CD4-positive, alpha-beta T cell treated with Interleukin-17A for 4 hours (primary cell): ENCODE data around the gene BCKDHA.
"Not testable (repeated sequence)": the region's sequence is repeated elsewhere in the genome, so short reads cannot be mapped to it uniquely, and the experiment has no call there.

Source experiments
- DNase-seq: peaks from one replicate; pipeline ENCODE4 v3.0.0-alpha.2; 2020; ENCODE audit warnings: mixed read lengths

BCKDHA gene

DNA sequence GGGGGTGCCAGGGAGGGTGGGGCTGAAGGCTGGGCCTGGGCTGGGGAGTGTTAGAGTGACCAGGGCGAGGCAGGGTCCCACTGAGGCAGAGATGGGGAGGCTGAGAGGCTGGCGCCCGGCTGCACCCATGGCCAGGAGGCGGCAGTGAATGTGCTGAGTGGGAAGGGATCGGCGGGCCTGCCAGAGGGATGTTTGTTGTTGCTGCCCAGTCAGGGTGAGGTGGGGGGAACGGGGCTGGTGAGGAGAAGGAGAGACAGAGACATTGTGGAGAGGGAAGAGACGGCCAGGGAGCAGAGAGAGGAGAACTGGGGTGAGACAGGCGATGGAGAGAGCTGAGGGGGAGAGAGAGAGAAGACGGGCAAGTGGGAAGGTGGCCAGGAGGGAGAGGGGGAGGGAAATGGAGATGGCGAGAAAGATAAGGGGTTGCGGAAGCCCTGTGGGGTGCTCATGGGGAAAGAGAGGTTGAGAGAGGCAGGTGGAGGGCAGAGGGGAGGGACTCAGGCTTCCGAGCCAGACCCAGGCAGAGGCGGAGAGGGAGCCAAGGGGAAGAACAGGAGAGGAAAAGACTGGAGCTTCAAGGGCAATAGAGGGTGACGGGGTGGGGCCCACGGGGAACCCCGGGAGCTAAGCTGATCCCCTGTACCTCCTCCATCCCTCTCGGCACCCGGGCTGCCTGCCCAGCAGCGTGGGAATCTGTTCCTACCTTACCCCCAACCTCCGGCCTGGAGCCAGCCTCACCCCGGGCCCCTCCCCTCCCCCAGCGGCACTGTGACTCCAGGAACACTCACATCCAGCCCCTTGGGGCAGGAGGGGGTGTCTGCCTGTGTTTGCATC, 30.2 kb downstream of the BCKDHA start:
- DNase-seq = peak; percentile 52

DNA sequence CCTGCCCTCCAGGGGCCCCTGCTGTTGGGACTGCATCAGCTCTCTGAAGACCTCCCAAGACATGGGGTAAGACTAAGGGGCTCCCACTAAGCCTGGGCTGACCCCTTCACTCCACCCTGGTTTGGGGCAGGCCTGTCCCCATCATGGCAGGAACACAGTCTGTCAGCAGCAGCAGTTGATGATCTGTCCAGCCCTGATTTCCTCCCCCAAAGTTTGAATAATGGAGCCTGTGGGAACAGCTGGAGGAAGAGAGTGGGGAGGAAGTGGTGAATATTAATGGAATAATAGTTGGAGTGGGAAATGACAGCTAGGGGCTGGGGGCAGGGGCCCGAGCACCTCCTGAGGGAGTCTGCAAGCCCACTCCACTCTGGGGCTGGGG, 30.9 kb downstream of the BCKDHA start:
- DNase-seq = no peak

DNA sequence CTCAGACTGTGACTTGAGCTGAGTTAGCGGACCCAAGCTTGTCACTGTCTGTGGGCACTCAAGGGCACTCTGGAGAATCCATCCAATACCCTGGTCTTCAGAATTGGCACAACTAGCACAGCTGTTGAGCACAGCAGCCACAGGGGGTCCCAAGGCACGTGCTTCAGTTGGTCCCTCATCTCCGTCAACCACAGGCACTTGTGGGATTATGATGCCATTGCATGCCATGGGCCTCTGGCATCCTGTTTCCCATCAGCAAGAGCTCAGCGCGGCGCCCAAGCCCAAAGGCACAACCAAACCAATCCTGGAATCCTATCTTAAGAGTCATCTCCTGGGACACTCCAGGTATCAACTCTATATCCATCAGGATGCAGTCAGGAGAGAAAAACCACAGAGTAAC, 33.3 kb downstream of the BCKDHA start:
- DNase-seq = no peak

DNA sequence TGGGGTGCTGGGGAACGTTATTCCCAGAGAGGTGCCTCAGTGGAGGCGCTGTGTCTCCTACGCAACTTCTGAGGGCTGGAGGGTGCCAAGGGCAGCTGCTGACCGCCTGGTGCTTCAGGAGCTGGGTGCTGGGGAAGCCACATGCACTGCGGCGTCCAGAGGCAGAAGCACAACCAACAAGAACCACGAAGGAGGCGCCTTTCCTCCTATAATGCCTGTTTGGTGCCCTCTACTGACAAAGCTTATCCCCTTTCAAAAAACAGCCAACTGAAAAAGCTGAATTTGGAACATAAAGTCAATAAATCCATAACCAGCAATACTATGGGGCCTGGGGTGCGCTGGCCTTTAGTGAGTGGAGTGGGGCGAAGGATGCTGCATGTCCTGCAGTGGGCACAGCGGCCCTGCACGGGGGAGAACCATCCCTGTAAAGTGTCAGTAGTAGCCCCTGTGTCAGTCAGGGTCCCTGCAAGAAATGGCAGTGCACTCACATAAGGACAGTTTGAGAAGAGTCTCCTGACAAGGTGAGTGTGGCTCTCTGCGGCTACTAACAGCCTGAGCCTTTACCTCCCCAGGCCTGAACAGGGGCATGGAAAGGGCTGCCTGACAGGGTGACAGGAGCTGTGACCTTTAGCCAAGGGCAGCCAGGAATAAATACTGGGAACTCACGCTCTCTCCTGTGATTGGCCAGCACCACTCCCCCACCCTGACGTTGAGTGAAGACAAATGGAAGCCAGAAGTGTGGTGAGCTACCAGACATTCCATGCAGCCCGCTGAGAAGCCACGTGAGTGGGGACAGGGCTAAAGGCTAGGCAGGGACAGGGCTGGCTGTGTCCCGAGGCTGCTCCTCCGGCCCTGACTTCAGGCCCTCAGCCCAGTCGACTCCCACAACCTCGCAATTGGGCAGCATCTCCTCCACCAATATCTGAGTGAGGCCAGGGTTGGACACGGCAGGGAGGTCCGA, 34.1 kb downstream of the BCKDHA start:
- DNase-seq = no peak

DNA sequence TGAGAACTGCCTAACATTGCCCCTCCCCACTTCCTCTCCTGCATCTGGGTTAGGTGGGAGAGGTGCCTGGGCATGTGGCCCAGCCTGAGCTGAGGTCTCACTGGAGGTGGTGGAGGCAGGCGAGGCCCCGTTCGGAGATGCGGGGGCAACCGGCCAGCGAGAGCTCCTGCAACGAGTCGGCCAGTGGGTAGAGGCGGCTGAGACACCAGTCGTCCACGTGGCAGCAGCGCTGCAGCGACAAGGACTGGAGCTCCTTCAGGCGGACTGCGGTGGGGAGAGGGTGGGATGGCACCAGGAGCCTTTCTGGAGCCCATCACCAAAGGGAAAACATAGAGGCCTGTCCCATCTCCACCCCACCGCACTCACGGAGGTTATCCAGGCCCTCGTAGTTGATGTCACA, 35.6 kb downstream of the BCKDHA start:
- DNase-seq = no peak

DNA sequence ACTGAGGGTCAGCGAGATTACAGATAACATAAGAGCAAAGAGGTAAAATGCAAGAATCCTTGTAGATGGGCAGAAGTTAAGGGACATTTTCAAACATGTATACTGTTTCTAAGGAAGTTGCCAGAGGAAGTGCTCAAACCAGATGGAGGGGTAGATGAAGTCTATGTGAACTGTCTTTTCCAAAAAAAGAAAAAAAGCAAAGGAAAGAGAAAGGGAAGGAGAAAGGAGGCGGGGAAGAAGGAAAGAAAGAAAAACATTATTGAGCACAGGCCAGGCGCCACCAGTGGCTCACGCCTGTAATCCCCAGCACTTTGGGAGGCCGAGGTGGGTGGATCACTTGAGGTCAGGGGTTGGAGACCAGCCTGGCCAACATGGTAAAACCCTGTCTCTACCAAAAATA, 36.8 kb downstream of the BCKDHA start:
- no peak for DNase-seq

DNA sequence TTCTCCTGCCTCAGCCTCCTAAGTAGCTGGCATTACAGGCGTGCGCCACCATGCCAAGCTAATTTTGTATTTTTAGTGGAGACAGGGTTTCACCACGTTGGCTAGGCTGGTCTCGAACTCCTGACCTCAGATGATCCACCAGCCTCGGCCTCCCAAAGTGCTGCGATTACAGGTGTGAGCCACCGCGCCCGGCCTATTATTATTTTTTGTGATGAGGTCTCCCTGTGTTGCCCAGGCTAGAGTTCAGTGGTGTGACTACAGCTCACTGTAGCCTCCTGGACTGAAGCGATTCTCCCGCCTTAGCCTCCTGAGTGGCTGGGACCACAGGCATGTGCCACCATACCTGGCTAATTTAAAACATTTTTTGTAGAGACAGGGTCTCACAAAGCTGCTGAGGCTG, 37.8 kb downstream of the BCKDHA start:
- DNase-seq = not testable (repeated sequence)

DNA sequence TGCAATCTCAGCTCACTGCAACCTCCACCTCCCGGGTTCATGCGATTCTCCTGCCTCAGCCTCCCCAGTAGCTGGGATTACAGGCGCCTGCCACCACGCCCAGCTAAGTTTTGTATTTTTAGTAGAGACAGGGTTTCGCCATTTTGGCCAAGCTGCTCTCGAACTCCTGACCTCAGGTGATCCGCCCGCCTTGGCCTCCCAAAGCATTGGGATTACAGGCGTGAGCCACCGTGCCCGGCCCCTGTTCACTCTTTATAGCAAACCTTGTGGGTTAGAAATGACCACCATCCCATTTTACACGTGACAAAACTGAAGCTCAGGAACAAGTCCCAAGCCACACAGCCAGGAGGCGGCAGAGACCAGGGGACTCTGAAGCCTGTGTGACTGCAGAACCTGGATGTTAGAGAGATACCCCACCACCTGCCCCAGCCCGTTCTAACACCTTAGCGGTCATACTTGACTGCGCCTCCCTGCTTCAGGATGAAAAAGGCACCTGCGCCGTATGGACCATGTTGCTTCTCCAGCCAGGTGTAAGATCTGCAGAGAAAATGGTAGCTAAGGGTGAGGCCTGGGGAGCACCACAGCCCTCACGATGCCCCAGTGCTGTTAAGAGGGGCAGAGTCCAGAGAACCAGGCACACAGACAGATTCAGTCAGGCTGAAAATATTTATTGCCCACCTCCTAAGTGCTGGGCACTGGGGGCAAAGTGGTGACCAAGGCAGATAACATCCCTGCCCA, 38.5 kb downstream of the BCKDHA start:
- no peak for DNase-seq

DNA sequence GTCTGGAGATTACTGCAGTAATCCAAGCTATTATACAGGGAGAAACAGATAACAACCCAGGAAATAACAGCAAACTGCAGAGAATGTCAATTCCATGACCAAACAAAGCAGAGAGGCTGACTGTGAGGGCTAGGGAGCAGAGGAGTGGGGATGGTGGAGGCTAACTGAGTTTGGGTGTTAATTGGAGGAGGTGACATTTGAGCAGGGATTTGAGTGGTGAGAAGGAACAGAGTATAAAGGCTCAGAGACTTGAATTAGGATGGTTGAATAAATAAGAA, 39.0 kb downstream of the BCKDHA start:
- no peak for DNase-seq

DNA sequence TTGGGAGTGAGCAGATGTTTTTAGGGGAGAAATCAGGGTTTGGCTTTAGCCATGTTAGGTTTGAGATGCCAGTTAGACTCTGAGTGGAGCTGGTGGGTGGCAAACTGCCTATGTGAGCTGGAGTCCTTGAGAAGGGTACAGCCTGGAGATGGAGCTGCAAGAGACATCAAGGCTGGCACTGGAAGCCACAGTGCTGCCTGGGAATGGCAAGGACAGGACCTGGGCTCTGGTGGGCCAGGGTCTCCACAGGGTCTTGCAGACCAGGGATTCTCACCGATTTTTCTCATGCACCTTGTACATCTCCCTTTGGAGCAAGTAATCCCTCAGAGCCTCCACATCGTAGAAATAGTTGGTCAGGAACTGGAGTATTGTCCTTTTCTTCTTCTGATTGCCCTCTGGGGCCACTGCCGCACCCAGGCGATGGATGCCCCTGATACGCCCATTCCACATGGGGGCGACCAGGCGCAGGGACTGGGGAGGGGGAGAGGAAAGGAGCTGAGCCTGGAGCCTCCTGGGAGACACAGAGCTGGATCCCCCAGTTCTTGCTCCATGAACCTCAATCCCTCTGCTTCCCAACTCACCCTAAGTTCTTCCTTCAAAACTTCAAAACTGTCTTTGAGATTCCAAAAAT, 40.4 kb downstream of the BCKDHA start:
- DNase-seq = no peak

DNA sequence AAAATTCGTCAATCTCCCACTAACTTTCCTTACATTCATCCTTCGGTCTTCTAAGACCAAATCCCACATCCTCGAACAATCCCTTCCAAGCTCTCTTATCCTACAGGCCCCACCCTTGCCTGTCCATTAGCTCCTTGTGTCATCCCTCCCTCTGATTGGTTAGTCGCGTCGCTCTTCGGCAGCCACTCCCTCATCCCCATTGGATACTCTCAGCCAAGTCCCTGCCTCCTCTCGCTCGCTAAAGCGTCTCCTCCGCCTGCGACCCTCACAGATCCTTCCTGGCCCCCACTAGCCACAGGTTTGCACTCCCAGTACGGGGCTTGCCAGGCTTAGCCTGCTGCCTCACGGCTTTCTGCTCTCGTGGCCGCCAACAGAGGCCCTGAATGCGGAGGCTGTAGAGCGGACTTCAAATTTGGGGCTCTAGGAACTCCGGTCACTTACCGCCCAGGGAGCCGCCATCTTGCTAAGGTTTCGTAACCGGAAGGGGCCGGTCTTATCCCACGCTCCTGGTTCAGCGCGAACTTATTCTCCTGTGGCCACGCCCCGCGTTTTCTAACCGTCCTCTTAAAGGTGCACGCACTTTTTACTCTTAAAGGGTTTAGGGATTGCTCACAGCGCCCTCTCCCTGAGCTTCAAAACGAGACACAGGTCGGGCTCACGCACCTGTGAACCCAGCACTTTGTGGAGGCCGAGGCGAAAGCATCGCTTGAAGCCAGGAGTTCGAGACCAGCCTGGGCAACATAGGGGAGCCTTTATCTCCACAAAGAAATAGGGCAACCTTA, 42.0 kb downstream of the BCKDHA start, which contains the start of gene DMAC2:
DMAC2 (minus strand) TSS at position 472 of the 782 bp plus-strand sequence; CDS start at position 459, 13 bp downstream.
- peak; percentile 97 for DNase-seq

DNA sequence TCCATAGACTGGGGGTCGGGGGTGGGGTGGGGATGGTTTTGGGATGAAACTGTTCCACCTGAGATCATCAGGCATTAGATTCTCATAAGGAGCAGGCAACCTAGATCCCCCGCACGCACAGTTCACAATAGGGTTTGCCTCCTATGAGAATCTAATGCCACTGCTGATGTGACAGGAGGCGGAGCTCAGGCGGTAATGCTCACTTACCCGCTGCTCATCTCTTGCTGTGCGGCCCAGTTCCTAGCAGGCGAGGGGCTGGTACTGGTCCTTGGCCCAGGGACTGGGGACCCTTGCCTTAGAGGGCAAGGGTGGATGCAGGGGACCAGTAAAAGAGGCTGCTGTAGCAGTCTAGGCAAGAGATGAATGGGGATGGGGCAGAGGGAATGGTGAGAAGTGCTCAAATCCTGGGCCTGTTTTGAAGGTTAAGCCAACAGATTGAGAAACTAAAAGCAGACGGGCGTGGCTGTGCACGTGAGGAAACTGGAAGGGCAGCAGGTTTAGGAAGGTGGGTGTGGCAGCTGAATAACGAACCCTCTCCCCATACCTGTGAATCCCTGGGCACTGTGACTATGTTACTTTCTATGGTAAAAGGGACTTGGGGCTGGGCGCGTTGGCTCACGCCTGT, 43.8 kb downstream of the BCKDHA start:
- no peak for DNase-seq

DNA sequence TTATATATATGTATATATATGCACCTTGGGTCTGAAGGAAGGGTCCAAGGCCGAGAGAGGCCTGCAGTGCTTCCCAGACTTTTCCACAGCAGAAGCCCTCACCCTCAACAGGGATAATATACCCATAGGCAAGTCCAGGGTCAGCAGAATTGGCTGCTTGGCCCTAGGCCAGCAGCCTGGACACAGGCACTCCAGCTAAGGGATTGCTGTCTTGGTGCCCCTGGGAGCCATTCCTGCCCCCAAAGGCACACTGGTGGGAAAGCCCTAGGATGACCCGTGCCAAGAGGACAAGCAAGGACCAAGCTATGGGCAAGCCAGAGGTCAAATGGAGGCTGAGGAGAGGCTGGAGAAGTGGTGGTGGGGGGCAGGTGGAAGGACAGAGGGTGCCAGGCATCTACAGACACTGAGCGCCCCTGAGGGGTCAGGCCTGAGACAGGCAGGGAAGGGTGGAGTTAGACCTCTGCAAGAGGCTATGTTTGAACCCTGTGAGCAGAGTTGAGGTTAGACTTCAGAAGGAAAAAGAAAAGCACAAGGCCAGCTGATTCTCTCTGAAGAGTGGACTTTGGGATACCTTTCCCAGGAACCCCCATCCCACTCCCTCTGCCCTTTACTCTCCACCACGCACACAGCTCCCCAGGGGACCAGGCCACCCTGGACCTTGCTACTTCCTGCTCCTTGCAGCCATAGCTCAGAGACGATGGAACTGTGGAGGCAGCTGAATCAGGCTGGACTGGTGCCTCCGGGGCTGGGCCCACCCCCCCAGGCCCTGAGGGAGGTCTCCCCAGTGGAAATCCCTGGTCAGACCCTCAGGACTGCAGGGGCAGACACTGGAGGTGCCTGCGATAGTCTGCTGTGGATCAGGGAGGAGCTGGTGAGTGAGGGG, 45.1 kb downstream of the BCKDHA start, which contains the start of gene ERICH4:
ERICH4 (plus strand) TSS at position 684 of the 883 bp plus-strand sequence; CDS start at position 698, 14 bp downstream.
- no peak for DNase-seq

DNA sequence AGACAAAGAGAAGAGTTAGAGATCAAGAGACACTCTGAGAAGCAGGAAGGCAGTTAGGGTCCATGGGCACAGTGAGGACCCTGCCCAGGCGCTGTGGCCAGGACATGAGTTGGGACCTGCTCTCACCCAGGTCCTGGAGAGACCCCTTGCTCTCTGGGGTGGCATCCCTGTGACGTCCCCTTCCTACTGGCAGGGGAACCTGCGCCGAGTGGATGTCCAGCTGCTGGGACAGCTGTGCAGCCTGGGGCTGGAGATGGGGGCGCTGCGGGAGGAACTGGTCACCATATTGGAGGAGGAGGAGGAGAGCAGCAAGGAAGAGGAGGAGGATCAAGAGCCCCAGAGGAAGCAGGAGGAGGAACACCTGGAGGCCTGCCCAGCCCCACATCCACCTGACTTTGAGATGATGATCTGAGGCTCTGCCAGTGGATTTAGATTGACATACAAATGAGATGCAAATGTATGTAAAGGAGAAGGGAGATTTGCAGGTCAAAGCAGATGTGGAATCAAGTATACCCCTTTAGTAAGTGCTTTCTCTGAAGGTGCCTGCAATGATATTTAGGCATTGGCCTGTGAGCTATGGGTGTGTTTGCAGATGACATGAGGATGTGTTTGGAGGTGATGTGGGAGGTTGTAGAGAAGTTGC, 46.3 kb downstream of the BCKDHA start:
- no peak for DNase-seq

DNA sequence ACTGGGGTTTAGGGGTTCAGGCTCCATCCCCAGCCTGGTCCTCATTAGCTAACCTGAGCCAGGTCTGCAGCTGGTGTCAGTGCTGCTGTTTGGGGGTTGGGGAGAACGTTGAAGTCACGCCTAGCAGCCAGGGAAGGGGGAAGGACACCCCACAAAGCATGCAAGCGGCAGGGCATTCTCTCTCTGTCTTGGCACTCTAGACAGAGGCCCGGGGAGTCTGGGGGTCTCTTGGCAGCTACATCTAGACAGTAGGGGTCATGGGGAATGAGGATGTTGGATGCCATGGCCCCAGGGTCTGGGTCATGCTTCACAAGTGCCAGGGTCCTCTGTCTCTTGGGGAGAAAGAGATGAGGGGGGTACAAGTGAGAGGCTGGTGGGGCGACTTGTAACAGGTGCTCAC, 48.0 kb downstream of the BCKDHA start:
- DNase-seq = no peak

DNA sequence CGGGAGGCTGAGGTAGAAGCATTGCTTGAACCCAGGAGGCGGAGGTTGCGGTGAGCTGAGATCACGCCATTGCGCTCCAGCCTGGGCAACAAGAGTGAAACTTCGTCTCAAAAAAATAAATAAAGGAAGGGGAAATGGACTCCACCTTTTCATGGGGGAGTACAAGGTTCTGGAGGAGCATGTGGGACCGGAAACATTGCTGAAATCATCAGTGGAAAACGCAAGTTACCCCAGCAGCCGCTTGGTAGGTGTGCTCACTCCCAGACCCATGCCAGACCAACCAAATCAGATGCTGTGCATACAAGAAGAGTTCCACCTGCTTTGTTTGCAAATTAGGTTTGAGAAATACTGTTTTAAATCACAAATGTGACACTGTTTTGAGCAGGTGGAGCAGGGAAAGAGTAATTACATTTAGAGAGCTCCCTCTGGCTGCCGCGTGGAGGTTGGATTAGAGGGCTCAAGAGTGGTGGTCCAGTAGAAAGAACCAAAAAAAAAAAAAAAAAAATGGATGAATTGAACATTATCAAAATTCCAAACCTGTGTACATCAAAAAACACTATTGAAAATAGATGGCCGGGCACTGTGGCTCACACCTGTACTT, 50.2 kb downstream of the BCKDHA start:
- no peak for DNase-seq

DNA sequence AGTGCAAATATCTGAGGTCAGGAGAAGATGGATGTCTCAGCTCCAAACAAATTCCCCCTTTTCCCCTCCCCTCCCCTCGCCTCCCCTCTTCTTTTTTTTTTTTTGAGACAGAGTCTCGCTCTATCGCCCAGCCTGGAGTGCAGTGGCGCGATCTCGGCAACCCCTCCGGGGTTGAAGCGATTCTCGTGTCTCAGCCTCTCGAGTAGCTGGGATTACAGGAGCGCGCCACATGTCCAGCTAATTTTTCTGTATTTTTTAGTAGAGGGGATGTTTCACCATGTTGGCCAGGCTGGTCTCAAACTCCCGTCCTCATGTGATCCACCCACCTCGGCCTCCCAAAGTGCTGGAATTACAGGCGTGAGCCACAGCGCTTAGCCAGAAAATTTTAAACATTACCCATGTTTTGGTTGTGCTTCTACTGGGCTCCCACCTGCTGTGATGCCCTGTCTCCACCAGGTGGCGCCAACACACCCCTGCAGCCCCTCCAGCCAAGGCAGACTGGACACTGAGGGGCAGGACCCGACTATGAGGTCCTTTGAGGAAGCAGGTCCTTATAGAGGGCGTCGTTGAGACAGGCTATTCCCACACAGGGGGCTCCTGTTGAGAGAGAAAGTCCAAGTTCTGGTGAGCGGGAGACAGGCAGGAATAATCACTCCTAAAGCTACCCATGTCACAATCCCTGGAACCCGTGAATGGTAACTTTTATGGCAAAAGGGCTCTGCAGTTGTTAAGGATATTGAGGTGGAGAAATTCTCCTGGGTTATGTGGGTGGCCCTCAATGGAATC, 51.7 kb downstream of the BCKDHA start:
- DNase-seq = peak; percentile 80

DNA sequence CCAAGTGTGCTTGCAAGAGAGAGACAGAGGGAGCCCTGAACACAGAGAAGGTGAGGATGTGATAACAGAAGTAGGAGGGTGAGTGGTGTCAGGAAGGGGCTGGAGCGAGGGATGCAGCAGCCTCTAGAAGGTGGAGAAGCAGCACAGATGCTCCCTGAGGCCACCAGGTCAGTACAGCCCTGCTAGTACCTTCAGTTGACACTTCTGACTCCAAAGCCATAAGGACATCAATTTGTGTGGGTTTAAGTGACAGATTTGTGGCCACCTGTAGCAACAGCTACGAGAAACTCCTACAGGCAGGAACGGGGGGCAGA, 52.2 kb downstream of the BCKDHA start:
- DNase-seq = no peak
